Stimulated activated CD8-positive, alpha-beta memory T cell treated with anti-CD3 and anti-CD28 coated beads, Interleukin-4, amount 100 ng/mL, for 24 hours (primary cell): ENCODE results near the gene ANKS1B.

Source experiments
- DNase-seq: peaks from one replicate; pipeline ENCODE4 v3.0.0-alpha.2; 2020; ENCODE audit warnings: low read depth

Gene ANKS1B

GRCh38 chr12:98939926-98940325 lies 1044.8 kb downstream of the ANKS1B start:
- no peak for DNase-seq

- DNase-seq: no peak
Observed at GRCh38 chr12:98939350-98939749, 1045.4 kb downstream of the ANKS1B start.

GRCh38 chr12:98935847-98936246 lies 1048.9 kb downstream of the ANKS1B start:
- DNase-seq: no peak

- DNase-seq: no peak
Observed at GRCh38 chr12:98922871-98923270, 1061.9 kb downstream of the ANKS1B start.

GRCh38 chr12:98918176-98918863 lies 1066.4 kb downstream of the ANKS1B start:
- DNase-seq: no peak

GRCh38 chr12:98916106-98916505 lies 1068.6 kb downstream of the ANKS1B start:
- DNase-seq: no peak

GRCh38 chr12:98912401-98912974 lies 1072.2 kb downstream of the ANKS1B start:
- DNase-seq: no peak

GRCh38 chr12:98911396-98911795 lies 1073.3 kb downstream of the ANKS1B start:
- no peak for DNase-seq

- no peak for DNase-seq
Observed at GRCh38 chr12:98909746-98910145, 1075.0 kb downstream of the ANKS1B start.

GRCh38 chr12:98908866-98909265 lies 1075.9 kb downstream of the ANKS1B start:
- DNase-seq: no peak

- no peak for DNase-seq
Observed at GRCh38 chr12:98903875-98904274, 1080.9 kb downstream of the ANKS1B start.

GRCh38 chr12:98901189-98901588 lies 1083.5 kb downstream of the ANKS1B start:
- DNase-seq: no peak

- DNase-seq: no peak
Observed at GRCh38 chr12:98896938-98897337, 1087.8 kb downstream of the ANKS1B start.

GRCh38 chr12:98895086-98895651 lies 1089.6 kb downstream of the ANKS1B start:
- no peak for DNase-seq

GRCh38 chr12:98894412-98895085 lies 1090.2 kb downstream of the ANKS1B start:
- DNase-seq: no peak

- no peak for DNase-seq
Observed at GRCh38 chr12:98893675-98894411, 1090.9 kb downstream of the ANKS1B start.

GRCh38 chr12:98893126-98893674 lies 1091.5 kb downstream of the ANKS1B start:
- DNase-seq: no peak

- no peak for DNase-seq
Observed at GRCh38 chr12:98885778-98886177, 1099.0 kb downstream of the ANKS1B start.

GRCh38 chr12:98883231-98883630 lies 1101.5 kb downstream of the ANKS1B start:
- DNase-seq: no peak

GRCh38 chr12:98882526-98882925 lies 1102.2 kb downstream of the ANKS1B start:
- DNase-seq: no peak

- no peak for DNase-seq
Observed at GRCh38 chr12:98873776-98874175, 1111.0 kb downstream of the ANKS1B start.

- DNase-seq: no peak
Observed at GRCh38 chr12:98870504-98870903, 1114.2 kb downstream of the ANKS1B start.
